Kasumi-1 (cell line): ENCODE data around the gene MAB21L2.
A peak's percentile ranks its signal among the peaks of the same experiment; 100 is the strongest.

Experiments used
- DNase-seq, 2 experiments: peaks; one replicate each; lab custom pipeline; 2025; lab: John Stamatoyannopoulos, UW

Gene MAB21L2

DNA sequence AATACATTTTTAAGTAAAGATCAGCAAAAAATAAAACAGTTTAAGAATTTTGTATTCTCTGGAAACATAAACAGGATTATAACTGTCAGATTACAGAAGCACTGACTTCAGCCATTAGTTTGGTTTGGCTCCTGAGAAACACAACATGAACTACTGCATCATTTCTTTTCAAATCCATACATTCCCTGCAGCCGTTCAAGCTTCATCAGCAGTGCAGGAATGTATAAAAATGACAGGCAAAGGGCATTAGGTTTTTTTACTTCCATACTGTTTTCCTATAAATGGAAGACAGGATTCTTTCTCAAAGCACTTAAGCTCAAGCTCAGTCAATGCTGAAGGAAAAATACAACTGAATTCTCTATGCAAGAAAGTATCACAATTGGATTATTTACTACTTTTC, 4.2 kb upstream of the MAB21L2 start:
- DNase-seq = no peak

DNA sequence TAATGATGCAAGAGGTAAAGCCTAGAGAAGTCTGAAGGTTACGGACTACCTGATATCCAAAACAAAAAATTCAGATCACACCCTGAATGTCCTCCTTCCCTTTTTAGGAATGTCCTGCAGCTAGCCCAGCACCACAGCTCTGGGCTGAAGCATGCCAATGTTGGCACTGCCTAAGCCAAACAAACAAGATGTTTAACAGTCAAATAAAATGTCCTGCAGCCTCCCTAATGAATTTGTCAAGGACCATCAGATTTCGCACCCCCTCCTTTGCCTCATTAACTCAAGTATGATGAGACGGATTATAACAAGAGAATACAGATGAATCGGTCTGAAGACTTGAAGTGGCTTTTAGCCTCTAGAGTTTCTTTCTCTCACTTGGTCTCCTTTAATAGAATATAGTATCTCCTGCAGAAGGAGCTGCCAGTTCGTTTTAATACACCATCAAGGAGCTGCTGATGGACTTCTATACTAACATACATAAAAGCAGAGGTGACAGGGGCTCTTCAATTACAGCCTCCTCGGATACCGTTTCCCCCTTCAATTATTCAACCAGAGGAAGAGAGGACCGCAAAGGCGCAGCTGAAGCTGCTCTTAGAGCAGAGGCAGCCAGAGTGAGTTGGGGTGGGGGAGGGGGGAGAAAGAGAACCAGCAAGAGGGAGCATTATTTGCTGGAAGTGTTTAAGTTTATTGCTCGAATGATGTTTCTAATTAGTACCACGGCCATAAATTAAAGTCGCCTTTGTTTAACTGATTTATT, 3.0 kb upstream of the MAB21L2 start:
- DNase-seq = no peak

GRCh38 chr4:150579551-150580234, 2.3 kb upstream of the MAB21L2 start:
- DNase-seq = no peak

DNA sequence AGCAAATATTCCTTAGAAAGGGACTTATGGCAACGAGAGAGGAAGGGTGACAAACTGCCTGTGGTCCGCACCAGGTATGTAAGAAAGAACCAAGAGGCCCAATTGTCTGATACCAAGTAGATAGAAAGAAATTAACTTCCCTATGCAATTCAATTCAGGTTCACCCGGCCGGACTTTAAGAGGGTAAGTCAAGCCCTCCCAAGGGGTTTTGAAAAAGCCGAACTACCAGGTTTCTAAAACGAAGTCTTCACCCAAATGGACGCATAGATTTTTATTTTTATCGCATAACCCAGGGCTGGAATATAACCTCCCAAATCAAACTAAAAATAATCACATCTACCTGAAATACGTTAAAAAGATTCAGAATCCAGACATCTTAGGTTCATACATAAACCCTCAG, 1.6 kb upstream of the MAB21L2 start:
- no peak for DNase-seq

GRCh38 chr4:150581056-150581605, 820 bp upstream of the MAB21L2 start:
- DNase-seq = no peak

DNA sequence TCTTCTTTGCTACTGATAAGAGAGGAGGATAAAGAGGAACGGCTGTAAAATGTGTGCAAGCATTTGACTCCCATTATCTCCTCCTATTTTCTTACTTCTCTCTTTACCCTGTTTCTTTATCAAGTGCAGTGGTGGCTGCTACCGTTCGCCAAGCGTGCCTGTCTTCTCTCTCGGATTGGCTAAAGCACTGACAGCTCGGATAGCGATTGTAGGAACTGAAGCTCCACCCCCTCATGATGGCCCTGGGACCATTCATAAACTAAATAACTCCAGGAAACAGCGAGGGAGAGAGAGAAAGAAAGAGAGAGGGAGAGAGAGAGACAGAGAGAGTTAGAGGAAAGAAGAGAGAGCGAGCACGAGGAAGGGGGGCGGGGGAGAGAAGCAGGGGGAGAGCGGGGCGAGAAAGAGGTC, 305 bp upstream of the MAB21L2 start:
- no peak for DNase-seq

GRCh38 chr4:150582873-150583286, 929 bp downstream of the MAB21L2 start:
- no peak for DNase-seq

GRCh38 chr4:150583287-150584110, 1.5 kb downstream of the MAB21L2 start:
- no peak for DNase-seq

GRCh38 chr4:150584111-150584915, 2.4 kb downstream of the MAB21L2 start:
- DNase-seq = no peak

GRCh38 chr4:150585611-150586010, 3.7 kb downstream of the MAB21L2 start:
- DNase-seq = no peak

DNA sequence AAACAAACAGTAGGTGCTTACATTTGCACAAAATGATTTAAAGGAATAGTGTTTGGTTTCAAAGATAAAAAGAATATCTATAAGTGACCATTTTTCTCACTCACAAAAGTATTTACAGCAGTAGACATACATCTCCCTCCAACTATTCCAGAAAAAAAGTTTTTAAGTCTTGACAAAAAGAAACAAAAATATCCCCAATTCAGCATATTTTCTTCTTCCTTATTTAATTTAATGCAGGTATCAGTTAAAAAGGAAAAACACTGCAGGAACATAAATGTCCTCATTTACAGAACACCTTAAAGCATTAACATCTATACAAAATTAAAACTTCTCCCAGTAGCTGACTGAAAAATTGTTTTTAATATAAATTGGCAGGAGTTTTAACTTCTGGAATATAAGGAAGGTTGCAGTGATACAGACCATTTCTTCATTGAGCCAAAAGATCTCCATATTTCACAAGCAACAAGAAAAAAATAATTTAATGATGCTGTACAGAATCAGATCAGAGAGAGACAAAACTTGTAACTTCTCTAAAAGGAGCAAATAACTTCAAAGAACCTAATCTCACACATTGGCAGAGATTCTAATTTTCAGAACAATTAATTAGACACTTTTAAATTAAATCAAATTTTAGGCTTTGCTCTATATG, 4.3 kb downstream of the MAB21L2 start:
- no peak for DNase-seq

- DNase-seq = no peak
Measured at GRCh38 chr4:150588316-150588715, 6.4 kb downstream of the MAB21L2 start.

- no peak for DNase-seq
Measured at GRCh38 chr4:150589157-150589556, 7.2 kb downstream of the MAB21L2 start.

DNA sequence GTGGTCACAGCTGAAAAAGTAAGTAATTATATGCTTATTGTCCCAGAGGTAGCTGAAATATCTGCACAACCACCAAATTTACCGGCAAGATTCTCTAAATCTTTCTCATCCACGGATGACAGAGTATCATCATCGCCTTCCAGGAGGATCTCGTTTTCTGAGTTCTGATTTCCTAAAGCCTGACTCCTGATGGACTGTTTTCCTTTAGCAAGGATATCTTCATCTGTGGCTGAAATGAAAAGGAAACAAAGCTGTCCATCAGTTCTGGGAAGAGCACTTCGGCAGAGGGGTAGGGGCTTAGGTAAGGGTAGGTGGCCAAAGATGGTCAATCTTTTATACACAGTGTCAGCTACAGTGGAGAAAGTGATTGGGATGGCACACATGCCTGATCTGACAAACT, 8.7 kb downstream of the MAB21L2 start:
- no peak for DNase-seq

GRCh38 chr4:150591406-150591805, 9.5 kb downstream of the MAB21L2 start:
- no peak for DNase-seq

- DNase-seq = no peak
Measured at GRCh38 chr4:150591904-150592303, 10.0 kb downstream of the MAB21L2 start.

- DNase-seq = peak; percentile 15 to 24
Measured at GRCh38 chr4:150593996-150594395, 12.0 kb downstream of the MAB21L2 start.

- no peak for DNase-seq
Measured at GRCh38 chr4:150598909-150599308, 17.0 kb downstream of the MAB21L2 start.

DNA sequence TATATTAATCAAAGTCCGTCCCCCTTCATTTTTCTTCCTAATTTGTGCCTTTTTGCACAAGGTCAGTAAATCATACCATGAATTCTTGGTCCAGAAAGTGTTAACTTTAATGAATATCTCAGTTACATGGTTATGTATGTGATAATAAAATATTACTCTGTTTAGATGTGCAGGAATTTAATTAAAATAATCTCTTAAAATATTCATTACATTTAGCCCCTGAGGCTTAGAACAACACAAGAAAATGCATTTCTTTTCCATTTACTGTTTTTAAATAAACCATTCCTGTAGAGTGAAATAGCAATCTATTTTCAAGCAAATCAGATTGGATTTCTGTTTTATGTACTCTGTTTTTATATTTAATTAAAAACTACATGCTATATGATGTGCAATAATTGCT, 17.6 kb downstream of the MAB21L2 start:
- DNase-seq = no peak

GRCh38 chr4:150600812-150601445, 19.0 kb downstream of the MAB21L2 start:
- DNase-seq = no peak

DNA sequence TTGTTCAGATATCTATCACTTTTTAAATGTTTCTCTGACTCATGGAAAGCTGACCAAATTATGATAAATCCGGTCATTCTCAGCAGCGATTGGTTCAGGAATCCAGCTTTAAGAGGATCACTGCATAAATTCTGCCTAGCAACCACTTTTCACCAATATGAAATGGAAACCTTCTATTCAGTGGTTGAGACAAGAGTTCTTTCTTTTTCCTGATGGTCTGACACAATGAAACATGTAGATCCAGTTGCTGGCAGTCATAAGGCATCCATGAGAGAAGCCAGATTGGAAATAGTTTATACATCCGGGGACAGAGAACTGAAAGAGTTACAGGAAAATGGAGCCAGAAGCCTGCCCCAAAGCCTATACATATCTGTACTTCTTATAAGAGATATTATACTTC, 27.2 kb downstream of the MAB21L2 start:
- DNase-seq = no peak
